Measurements from ENCODE around the gene MSI2. TPM values are rescaled to one million over a fixed set of nuclear protein-coding genes. Genes with fewer than 3 reads are reported as not detected.
A peak's percentile ranks its signal among the peaks of the same experiment; 100 is the strongest.

Gene MSI2
- total and polyA plus RNA-seq, 7 experiments from 2014 or later: 3.3 to 169 (median 125) TPM

DNA sequence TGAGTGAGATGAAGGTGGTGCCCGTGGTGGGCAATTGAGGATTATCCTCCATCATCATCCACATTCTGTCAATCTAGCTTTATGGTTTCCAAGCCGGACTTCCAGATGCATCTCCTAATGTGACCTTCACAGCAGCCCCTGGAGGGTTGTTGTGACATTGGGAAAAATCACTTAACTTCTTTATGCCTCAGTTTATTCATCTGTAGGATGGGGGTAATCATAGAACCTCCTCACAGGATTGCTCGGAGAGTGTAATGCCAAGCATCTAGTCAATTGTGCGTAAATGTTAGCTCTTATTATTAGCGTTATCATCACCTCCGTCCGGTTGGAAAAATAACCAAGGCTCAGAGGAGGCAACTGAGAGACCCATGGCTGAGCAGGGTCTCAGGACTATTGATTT is 274.8 kb downstream of the MSI2 start:
- ChIA-PET POLR2A (no interaction called here), CTCF (no interaction called here)
- H3K27ac ChIP-seq (ENCODE audit: low read depth, low read length): no peak overlapping the region
- peaks cover 6 to 9% of the 10 kb centered on the region in 2 donors for H3K4me1 ChIP-seq (ENCODE audit: control insufficient read depth in 2 of 2, insufficient read depth in 2 of 2, low read length in 2 of 2)
- ATAC-seq (no peak), DNase-seq (no peak)
- Mint-ChIP-seq H3K4me1 (peaks cover 12 to 51% (median 41%) of the 10 kb centered on the region in 7 donors), H3K27me3 (no peaks in the 10 kb centered on the region), H3K36me3 (peaks cover 0 to 12% (median 7%) of the 10 kb centered on the region in 5 donors), H3K4me3 (no peak overlapping the region), H3K9me3 (no peaks in the 10 kb centered on the region), H3K27ac (peak overlapping the region in 6 of 9 donors; percentile 25 to 79 (median 62))
- H3K4me3 ChIP-seq (ENCODE audit: low read length): no peak overlapping the region
- H3K36me3 ChIP-seq (ENCODE audit: control insufficient read depth in 2 of 3, insufficient read depth in 3 of 3, low read length in 3 of 3): no peaks in the 10 kb centered on the region
- no peaks in the 10 kb centered on the region for H3K9me3 ChIP-seq (ENCODE audit: control insufficient read depth in 2 of 3, low read length in 3 of 3)
- intact Hi-C loops (cut with micrococcal nuclease): loop anchor here (2.0 to 10.0 kb wide), 2 partner anchors 286 to 288 kb away; no protein-coding TSS in a partner anchor
- no peaks in the 10 kb centered on the region for H3K27me3 ChIP-seq (ENCODE audit: control insufficient read depth in 2 of 2, insufficient read depth in 2 of 2, low read length in 2 of 2)

GRCh38 chr17:57531648-57532504 is 275.6 kb downstream of the MSI2 start:
- Histone ChIP-seq H3K27me3 (ENCODE audit: control insufficient read depth in 2 of 2, insufficient read depth in 2 of 2, low read length in 2 of 2) (no peaks in the 10 kb centered on the region), H3K27ac (ENCODE audit: low read depth, low read length) (peak overlapping the region; percentile 8), H3K4me1 (ENCODE audit: control insufficient read depth in 2 of 2, insufficient read depth in 2 of 2, low read length in 2 of 2) (peaks cover 6 to 9% of the 10 kb centered on the region in 2 donors), H3K4me3 (ENCODE audit: low read length) (no peak overlapping the region), H3K36me3 (ENCODE audit: control insufficient read depth in 2 of 3, insufficient read depth in 3 of 3, low read length in 3 of 3) (no peaks in the 10 kb centered on the region), H3K9me3 (ENCODE audit: control insufficient read depth in 2 of 3, low read length in 3 of 3) (no peaks in the 10 kb centered on the region)
- Mint-ChIP-seq H3K9me3 (no peaks in the 10 kb centered on the region), H3K4me1 (peaks cover 17 to 59% (median 49%) of the 10 kb centered on the region in 7 donors), H3K4me3 (peak overlapping the region in 1 of 10 donors; percentile 4), H3K36me3 (peaks cover 0 to 12% (median 7%) of the 10 kb centered on the region in 5 donors), H3K27me3 (no peaks in the 10 kb centered on the region), H3K27ac (peak overlapping the region in 6 of 9 donors; percentile 48 to 81 (median 58))
- no peak for DNase-seq
- ATAC-seq: no peak
- ChIA-PET POLR2A (no interaction called here), CTCF (no interaction called here)
- intact Hi-C loops (cut with micrococcal nuclease): loop anchor here (2.0 to 10.0 kb wide), 2 partner anchors 287 to 289 kb away; no protein-coding TSS in a partner anchor

DNA sequence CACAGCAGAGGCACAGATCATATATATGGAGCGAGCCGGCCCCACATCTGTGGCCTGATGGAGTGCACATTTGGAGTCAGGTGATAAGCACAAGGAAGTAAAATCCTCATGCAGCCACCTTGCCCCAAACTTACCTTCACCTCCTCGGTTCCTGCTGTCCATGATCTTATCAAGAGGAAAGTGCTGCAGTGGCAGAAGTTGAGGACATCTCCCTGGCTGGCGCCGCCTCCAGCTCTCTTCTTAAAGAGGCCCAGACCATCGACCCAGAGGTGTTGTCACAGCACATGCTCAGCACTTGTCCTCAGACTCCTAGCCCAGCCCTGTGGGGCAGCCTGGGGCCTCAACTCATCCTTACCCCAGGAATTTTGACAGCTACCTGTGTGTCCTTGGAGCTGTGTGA is 276.2 kb downstream of the MSI2 start:
- Histone ChIP-seq H3K4me3 (ENCODE audit: low read length) (no peak overlapping the region), H3K36me3 (ENCODE audit: control insufficient read depth in 2 of 3, insufficient read depth in 3 of 3, low read length in 3 of 3) (no peaks in the 10 kb centered on the region), H3K4me1 (ENCODE audit: control insufficient read depth in 2 of 2, insufficient read depth in 2 of 2, low read length in 2 of 2) (peaks cover 6 to 13% of the 10 kb centered on the region in 2 donors), H3K27ac (ENCODE audit: low read depth, low read length) (no peak overlapping the region), H3K9me3 (ENCODE audit: control insufficient read depth in 2 of 3, low read length in 3 of 3) (no peaks in the 10 kb centered on the region), H3K27me3 (ENCODE audit: control insufficient read depth in 2 of 2, insufficient read depth in 2 of 2, low read length in 2 of 2) (no peaks in the 10 kb centered on the region)
- Mint-ChIP-seq H3K9me3 (no peaks in the 10 kb centered on the region), H3K4me3 (no peak overlapping the region), H3K4me1 (peaks cover 24 to 66% (median 56%) of the 10 kb centered on the region in 7 donors), H3K27ac (peak overlapping the region in 5 of 9 donors; percentile 52 to 81 (median 59)), H3K27me3 (no peaks in the 10 kb centered on the region), H3K36me3 (peaks cover 0 to 12% (median 7%) of the 10 kb centered on the region in 5 donors)
- intact Hi-C loops (cut with micrococcal nuclease): loop anchor here in 1 of 2 donors (10.0 kb wide), 1 partner anchor 288 kb away; no protein-coding TSS in a partner anchor
- no peak for DNase-seq
- CTCF ChIA-PET: no interaction called here
- ATAC-seq: no peak
- POLR2A ChIA-PET: no interaction called here

- Histone ChIP-seq H3K4me1 (ENCODE audit: control insufficient read depth in 2 of 2, insufficient read depth in 2 of 2, low read length in 2 of 2) (peaks cover 6 to 16% of the 10 kb centered on the region in 2 donors), H3K9me3 (ENCODE audit: control insufficient read depth in 2 of 3, low read length in 3 of 3) (no peaks in the 10 kb centered on the region), H3K27me3 (ENCODE audit: control insufficient read depth in 2 of 2, insufficient read depth in 2 of 2, low read length in 2 of 2) (no peaks in the 10 kb centered on the region), H3K4me3 (ENCODE audit: low read length) (no peak overlapping the region), H3K36me3 (ENCODE audit: control insufficient read depth in 2 of 3, insufficient read depth in 3 of 3, low read length in 3 of 3) (no peaks in the 10 kb centered on the region), H3K27ac (ENCODE audit: low read depth, low read length) (no peak overlapping the region)
- Mint-ChIP-seq H3K9me3 (no peaks in the 10 kb centered on the region), H3K27me3 (no peaks in the 10 kb centered on the region), H3K27ac (peak overlapping the region in 3 of 9 donors; percentile 24 to 59 (median 45)), H3K36me3 (peaks cover 0 to 12% (median 7%) of the 10 kb centered on the region in 5 donors), H3K4me3 (no peak overlapping the region), H3K4me1 (peaks cover 27 to 70% (median 60%) of the 10 kb centered on the region in 7 donors)
- ChIA-PET CTCF (no interaction called here), POLR2A (no interaction called here)
- ATAC-seq (no peak), DNase-seq (no peak)
- intact Hi-C loops (cut with micrococcal nuclease): loop anchor here in 1 of 2 donors (10.0 kb wide), 1 partner anchor 288 kb away; no protein-coding TSS in a partner anchor
Measured at GRCh38 chr17:57532966-57533365, 276.6 kb downstream of the MSI2 start.

DNA sequence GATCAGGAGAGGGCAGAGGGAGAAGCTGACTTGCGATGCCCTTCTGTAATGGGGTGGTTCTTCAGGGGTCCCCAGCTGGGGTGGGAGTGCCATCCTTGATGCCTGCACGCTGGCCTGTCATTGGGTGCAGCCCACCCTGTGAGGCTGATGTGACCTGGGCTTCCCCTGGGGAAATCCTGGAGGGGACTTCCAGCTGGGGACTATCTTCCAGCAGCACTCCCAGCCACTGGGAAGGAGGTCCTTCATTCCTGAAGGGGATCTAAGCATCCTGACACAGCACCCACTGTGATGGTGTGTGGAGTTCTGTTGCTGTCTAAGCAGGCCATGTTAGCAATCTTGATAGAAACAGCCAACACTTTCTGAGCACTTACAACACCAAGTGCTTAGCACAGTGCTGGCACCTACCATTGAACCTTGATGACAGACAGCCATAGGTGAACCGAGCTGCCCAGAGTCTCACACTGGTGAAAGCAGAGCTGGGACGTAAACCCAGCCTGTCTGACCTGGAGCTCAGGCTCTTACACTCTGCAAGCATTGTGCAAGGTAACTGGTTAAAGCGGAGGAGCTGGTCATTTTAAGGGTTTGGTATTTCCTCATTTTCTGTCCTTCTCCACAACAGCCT is 277.5 kb downstream of the MSI2 start:
- CTCF ChIA-PET: no interaction called here

DNA sequence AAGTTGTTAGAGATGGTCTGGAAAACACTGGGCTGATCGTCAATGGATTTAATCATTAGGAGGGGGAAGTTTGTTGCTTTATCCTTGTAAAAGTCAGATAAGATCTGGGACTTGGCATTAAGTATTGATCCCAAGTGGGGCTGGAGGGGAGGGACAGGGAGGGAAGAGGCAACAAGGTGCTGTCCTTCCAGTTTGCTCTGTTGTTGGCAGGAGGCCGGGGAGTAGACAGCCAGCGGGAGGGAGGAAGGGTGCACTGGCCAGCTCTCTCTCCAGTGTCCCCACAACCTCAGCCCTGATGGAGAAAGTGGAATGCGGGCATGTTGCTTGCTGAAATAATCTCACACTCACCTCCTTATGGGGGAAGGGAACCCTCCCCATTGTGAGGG is 278.5 kb downstream of the MSI2 start:
- H3K36me3 Mint-ChIP-seq: peaks cover 0 to 9% (median 7%) of the 10 kb centered on the region in 5 donors
- intact Hi-C loops (cut with micrococcal nuclease): loop anchor here in 1 of 2 donors (10.0 kb wide), 1 partner anchor 290 kb away; no protein-coding TSS in a partner anchor
- no peak for ATAC-seq
- Histone ChIP-seq H3K36me3 (ENCODE audit: control insufficient read depth in 2 of 3, insufficient read depth in 3 of 3, low read length in 3 of 3) (no peaks in the 10 kb centered on the region), H3K4me1 (ENCODE audit: control insufficient read depth in 2 of 2, insufficient read depth in 2 of 2, low read length in 2 of 2) (peaks cover 2 to 17% of the 10 kb centered on the region in 2 donors), H3K27me3 (ENCODE audit: control insufficient read depth in 2 of 2, insufficient read depth in 2 of 2, low read length in 2 of 2) (no peaks in the 10 kb centered on the region), H3K9me3 (ENCODE audit: control insufficient read depth in 2 of 3, low read length in 3 of 3) (no peaks in the 10 kb centered on the region), H3K27ac (ENCODE audit: low read depth, low read length) (no peak overlapping the region), H3K4me3 (ENCODE audit: low read length) (no peak overlapping the region)
- peak overlapping the region in 4 of 9 donors; percentile 39 to 87 (median 60) for H3K27ac Mint-ChIP-seq
- H3K27me3 Mint-ChIP-seq: no peaks in the 10 kb centered on the region
- ChIA-PET POLR2A (no interaction called here), CTCF (no interaction called here)
- H3K4me3 Mint-ChIP-seq: no peak overlapping the region
- H3K9me3 Mint-ChIP-seq: no peaks in the 10 kb centered on the region
- peaks cover 28 to 73% (median 65%) of the 10 kb centered on the region in 7 donors for H3K4me1 Mint-ChIP-seq
- no peak for DNase-seq

More for the DNA sequence above, 277.5 kb downstream of the MSI2 start:
- Histone ChIP-seq H3K4me1 (ENCODE audit: control insufficient read depth in 2 of 2, insufficient read depth in 2 of 2, low read length in 2 of 2) (peaks cover 6 to 21% of the 10 kb centered on the region in 2 donors), H3K27me3 (ENCODE audit: control insufficient read depth in 2 of 2, insufficient read depth in 2 of 2, low read length in 2 of 2) (no peaks in the 10 kb centered on the region), H3K4me3 (ENCODE audit: low read length) (no peak overlapping the region), H3K36me3 (ENCODE audit: control insufficient read depth in 2 of 3, insufficient read depth in 3 of 3, low read length in 3 of 3) (no peaks in the 10 kb centered on the region), H3K27ac (ENCODE audit: low read depth, low read length) (no peak overlapping the region), H3K9me3 (ENCODE audit: control insufficient read depth in 2 of 3, low read length in 3 of 3) (no peaks in the 10 kb centered on the region)
- POLR2A ChIA-PET: no interaction called here
- Mint-ChIP-seq H3K4me1 (peaks cover 31 to 78% (median 68%) of the 10 kb centered on the region in 7 donors), H3K36me3 (peaks cover 0 to 12% (median 8%) of the 10 kb centered on the region in 5 donors), H3K27ac (peak overlapping the region in 2 of 9 donors; percentile 24 to 70), H3K27me3 (no peaks in the 10 kb centered on the region), H3K9me3 (no peaks in the 10 kb centered on the region), H3K4me3 (no peak overlapping the region)
- intact Hi-C loops (cut with micrococcal nuclease): loop anchor here in 1 of 2 donors (10.0 kb wide), 1 partner anchor 289 kb away; no protein-coding TSS in a partner anchor
- DNase-seq (no peak), ATAC-seq (no peak)

Measured in naive thymus-derived CD4-positive, alpha-beta T cell (primary cell).